Transverse colon (tissue), 4 donors: ENCODE data around the gene RNF10.

Experiments
- CTCF ChIP-seq, 5 experiments: fragments of 200-600 bp in 3 of 5; fragments of 450-650 bp in 2 of 5; sonication (generic) in 3 of 5; IDR thresholded peaks; 1 replicate in 2 of 5; 2 replicates in 3 of 5; pipeline ENCODE4 v1.5.1; 2016 to 2017; ENCODE audit warnings: antibody characterized with exemption in 5 of 5, inconsistent platforms in 3 of 5, mild to moderate bottlenecking in 2 of 5, moderate library complexity in 1 of 5
- EP300 ChIP-seq: sonication (generic); formaldehyde crosslinking; IDR thresholded peaks from one replicate; pipeline ENCODE4 v1.6.1; 2017; ENCODE audit warnings: antibody characterized with exemption, low read depth
- POLR2A ChIP-seq: fragments of 450-650 bp; IDR thresholded peaks from one replicate; pipeline ENCODE4 v1.6.1; 2016; ENCODE audit warnings: antibody characterized with exemption, mild to moderate bottlenecking, moderate library complexity
- POLR2AphosphoS5 ChIP-seq, 3 donors: sonication (generic); formaldehyde crosslinking; IDR thresholded peaks; one replicate each; pipeline ENCODE4 v1.6.1; 2016; ENCODE audit warnings: antibody characterized with exemption in 3 of 3

- TF ChIP-seq POLR2AphosphoS5 (IDR thresholded peaks at IDR 0.05) (peak in 1 of 3 donors; percentile 33), EP300 (peak; percentile 38), CTCF (IDR thresholded peaks at IDR 0.05) (no peak), POLR2A (no peak)
These were observed 28.8 kb downstream of the RNF10 start for GRCh38 chr12:120562906-120563305.
